Activated naive CD4-positive, alpha-beta T cell treated with anti-CD3 and anti-CD28 coated beads, Interleukin-2, amount 50 U/mL, for 16 hours (primary cell): Measurements from ENCODE around the gene DNAJC4.

ENCODE experiments used
- DNase-seq: peaks from one replicate; pipeline ENCODE4 v3.0.0-alpha.2; 2020

Gene DNAJC4, protein sequence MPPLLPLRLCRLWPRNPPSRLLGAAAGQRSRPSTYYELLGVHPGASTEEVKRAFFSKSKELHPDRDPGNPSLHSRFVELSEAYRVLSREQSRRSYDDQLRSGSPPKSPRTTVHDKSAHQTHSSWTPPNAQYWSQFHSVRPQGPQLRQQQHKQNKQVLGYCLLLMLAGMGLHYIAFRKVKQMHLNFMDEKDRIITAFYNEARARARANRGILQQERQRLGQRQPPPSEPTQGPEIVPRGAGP

DNA sequence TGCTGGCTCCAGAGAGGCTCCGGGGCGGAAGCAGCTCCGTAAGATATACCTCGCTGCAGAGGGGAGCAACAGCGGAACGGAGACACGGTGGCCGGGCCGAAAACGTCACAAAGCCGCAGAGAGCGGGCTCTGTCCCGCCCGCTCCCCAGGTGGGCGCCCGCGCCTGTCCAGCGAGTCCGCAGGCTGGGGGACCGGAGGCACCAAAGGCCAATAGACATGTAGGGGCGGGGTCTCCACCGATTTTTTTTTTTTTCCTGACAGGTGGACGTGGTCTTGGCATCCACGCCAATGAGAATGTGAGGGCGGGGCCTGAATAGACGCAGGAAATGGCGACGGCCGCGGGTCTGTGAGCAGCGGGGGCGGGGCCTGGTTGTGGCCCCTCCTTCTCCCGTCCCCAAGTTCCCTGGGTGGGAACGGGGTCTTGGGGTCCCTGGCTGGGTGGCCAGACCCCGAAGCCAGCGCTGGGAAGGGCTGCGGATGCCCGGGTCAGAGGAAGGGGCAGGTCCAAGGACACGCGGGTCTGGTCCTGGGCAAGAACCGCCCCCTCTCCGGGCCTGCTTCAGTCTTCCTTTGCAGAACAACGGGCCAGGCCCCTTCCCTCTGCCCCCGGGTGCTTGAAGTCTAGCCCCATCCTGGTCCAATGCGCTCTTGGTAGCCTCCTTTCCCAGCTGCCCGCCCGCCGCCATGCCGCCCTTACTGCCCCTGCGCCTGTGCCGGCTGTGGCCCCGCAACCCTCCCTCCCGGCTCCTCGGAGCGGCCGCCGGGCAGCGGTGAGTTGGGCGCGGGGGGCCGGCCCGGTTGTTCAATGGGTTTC lies at the start of gene DNAJC4:
TSS of gene DNAJC4 (plus strand) at position 378 of the 814 bp plus-strand sequence. CDS start at position 685, 307 bp downstream.
- peak; percentile 88 for DNase-seq

DNA sequence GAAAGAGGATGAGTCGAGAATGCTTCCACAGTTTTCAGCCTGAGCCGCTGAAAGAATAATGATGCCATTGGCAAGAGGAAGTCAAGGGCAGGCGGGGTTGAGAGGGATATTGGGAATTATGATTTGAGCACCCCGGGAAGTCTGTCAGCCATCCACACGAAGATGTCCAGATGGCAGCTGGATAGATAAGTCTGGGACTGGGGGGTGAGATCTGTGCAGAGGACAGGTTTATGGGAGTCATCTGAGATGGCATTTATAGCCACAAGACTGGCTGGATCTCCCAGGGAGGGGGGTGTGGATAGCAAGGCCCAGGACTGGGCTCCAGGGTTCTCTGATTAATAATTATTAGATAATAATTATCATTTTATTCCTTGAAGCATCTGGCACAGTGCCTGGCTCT lies 49.5 kb upstream of the DNAJC4 start:
- no peak for DNase-seq

DNA sequence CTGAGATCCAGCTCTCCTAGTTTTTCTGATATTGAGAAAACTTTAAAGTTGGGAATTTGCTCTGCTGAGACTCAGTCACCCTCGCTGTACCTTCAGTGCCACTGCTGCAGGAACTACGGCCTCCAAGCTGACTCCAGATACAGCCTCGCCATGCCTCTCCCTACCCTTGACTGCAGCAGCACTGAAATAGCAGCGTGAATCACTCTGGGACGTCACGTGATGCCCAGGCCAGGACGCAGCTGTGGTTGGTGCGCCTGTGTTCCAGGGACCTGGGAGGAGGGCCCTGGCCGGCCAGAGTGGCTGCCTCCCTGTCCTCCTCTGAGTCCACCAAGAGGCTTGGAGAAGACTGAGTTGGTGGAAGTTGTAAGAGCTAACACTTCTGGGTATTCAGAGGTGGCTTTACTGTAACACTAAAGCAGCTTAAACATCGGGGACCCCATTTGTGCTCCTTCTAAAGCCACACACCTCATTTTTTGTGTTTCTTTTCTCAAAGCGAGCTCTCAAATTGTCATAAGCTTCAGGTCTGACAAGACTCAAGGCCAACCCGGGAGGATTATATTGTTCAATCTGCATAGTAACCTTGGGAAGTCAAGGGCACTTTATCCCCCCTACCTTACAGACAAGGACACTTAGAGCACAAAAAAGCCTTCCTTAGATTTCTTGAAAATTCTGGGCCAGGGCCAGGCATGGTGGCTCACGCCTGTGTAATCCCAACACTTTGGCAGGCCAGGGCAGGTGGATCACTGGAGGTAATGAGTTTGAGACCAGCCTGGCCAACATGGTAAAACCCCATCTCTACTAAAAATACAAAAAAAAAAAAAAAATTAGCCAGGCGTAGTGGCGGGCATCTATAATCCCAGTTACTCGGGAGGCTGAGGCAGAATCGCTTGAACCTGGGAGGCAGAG lies 48.6 kb upstream of the DNAJC4 start:
- peak; percentile 50 for DNase-seq

DNA sequence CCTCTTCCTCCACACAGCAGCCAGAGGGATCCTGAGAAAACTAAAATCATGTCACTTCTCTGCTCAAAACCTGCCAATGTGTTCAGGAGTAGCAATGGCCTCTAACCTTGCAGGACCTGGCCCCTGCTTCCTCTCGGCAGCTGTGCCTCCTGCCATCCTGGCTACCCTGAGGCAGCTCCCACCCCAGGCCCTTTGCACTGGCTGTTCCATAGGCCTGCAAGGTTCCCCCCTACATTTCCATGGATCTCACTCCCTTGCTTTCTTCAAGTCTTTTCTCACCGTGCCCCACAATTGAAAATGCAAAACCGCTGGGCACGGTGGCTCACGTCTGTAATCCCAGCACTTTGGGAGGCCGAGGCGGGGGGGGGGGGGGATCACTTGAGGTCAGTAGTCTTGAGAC lies 46.5 kb upstream of the DNAJC4 start:
- DNase-seq: no peak

DNA sequence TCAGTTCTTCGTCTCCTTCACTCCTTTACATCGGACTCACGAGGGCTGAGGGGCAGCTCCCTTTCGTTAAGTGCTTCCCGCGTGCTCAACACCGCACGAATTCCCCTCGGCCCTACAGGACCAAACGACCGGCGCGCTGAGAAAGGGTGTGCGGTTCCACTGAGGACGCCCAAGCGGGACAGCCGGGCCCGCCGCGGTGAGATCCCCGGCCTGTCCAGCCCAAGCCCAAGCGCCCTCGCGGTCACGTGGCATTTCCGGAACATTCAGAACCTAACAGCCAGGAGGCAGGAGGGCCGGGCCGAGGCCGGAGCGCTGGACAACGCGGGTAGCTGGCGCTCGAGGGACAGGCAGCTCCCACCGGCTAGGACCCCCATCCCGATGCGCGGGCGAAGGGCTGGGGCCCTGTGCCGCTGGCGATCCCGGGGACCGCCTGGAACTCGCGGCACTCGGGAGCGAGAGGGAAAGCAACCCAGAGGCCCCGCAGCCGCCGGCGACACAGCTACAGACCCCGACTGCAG lies 45.1 kb upstream of the DNAJC4 start:
- no peak for DNase-seq

DNA sequence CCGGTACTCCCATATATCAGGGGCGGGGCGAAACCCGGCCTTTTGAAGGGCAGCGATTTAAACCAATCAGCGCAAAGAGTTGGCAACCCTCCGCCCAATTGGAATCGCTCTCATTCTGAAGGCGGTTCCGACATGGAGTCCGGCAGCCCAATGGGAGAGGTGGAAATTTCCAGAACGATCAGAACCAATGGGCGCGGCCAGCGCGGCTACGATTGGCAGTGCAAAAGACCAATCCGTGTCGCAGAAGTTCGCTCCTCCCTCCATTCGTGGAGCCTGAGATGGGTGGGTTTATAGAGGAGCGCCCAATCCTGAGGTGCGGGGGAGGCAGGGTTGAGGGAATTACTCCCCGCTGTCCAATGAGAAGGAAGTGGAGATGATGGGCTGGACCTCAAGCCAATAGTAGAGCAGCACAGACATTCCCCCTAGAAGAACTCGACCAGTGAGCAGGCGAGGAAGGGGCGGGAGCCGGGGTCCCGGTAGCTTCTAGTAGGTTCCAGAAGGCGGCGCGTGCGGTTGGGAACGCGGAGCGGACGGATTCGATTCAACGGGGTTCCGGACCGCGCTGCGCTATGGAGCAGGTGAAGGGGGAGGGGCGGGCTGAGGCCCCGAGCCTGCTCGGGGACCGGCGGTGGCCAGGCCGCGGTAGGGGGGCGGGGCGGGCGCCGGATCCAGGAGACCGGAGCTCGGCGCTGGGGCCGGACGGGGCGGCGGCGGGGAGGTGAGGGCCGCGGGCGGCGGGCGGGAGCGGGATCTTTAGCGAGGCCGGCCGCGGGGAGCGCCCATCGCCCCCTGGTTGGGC lies 44.5 kb upstream of the DNAJC4 start, which contains the start of gene STIP1:
TSS of gene STIP1 (plus strand) at position 479 of the 799 bp plus-strand sequence. CDS start at position 570, 91 bp downstream.
- peak; percentile 98 for DNase-seq

DNA sequence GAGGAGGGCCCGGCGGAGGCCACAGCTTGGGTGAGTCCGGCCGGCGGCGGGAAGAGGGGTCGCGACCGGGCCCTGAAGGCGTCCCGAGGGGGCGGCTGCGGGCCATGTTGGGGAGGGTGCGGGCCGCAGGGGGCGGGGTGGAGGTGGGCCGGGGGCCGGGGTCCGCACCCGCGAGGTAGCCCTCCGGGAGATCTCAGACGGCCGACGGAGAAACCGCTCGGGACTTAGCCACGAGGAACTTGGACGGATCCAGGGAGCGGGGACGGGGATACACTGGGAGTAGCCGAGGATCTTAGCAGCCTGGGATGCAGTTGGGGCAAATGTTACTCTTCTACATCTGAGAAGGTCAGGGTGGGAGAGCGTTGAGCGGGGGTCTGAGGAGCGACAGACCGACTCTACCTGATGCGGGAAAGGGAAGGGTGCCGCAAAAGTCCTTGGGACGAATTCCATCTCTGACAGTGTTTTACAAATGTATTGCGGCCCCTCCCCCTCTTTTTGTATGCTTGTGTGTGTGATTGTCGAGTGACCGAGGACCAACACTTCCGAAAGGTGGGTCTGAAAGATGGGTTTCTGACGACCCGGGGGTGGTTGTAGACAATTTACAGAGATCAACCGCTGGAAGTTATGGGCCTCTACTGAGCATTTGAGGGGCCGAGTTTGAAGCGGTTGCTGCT lies 43.7 kb upstream of the DNAJC4 start:
- DNase-seq: peak; percentile 19

DNA sequence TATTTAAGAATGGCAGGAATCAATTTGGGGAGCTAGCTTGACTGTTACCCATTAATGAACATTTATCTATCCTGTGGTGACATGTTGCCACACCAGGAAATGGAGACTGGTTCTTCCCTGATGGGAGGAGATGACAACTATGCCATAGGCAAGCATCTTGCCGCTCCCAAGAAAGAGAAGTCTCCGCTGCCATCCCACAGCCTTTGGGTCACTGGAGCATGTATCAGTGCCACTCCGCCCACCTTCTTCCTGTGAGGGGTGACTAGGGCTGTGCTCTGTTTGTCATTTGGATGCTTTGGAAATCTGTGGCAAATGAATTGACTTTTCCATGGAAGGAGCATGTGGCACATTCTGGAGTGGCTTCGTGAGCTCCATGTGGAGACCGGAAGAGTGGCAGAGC lies 37.9 kb upstream of the DNAJC4 start:
- no peak for DNase-seq

DNA sequence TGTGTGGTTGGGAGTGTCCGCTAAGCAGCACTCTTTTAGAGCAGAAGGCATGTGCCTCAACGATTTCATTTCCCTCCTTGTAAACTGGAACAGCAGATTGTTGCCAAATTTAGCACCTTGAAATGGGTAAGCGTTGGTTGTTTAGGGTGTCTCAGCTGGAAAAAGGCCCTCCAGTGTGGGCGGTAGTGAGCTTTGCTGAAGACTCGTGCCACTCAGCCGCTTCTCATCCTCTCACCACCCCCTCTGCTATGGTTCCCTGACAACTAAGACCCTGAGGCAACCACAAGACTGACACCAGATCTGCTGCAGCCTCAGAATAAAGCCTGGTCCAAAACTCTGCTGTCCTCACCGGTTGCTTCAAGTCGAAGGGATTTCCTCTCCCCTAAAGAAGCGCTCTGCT lies 33.7 kb upstream of the DNAJC4 start:
- DNase-seq: no peak

DNA sequence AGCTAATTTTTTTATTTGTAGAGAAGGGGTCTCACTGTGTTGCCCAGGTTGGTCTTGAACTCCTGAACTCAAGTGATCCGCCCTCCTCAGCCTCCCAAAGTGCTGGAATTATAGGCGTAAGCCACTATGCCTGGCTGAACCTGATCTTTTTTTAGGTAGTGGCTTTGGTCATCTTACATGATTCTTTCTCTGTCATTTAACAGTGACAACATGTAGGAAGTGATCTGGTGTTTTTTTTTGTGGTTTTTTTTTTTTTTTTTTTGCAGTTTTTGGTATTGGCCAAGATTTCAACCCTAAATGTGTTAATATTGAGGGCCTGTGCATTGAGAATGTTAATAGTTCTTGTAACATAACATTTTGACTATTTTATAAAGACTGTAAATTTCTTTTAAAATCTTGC lies 31.8 kb upstream of the DNAJC4 start:
- DNase-seq: no peak

DNA sequence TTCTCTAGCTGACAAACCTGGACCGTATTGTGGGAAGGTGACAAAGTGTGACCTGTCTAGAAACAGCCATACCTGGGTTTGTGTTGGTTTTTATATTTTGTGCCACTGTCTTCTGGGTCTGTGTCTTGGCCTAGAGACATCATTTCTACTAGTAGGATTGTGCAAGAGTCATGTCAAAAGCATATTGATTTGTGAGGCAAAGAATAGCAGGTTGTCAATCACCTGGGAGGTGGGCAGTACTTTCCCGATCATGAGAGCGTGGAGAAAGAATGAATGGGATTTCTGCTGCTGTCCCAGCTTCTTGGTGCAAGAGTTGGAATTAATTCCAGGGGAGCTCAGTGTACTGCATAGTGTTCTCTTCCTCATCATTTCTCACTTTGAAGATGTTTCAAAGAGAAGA lies 28.8 kb upstream of the DNAJC4 start:
- DNase-seq: no peak

DNA sequence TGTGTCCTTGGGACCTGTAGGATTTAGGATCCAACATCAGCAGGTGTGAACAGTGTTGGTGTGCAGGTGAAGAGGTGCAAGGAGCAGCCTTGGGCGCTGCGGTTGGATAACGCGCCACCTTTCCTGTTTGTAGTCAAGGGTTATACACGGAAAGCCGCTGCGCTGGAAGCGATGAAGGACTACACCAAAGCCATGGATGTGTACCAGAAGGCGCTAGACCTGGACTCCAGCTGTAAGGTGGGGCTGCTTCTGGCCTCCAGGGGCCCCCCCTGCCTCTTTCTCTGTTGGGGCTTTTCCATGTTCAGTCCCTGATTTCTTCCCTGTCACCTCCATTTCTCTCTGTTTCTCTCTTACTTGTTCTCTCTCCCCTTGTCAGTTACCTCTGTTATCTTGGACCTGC lies 27.4 kb upstream of the DNAJC4 start:
- no peak for DNase-seq

DNA sequence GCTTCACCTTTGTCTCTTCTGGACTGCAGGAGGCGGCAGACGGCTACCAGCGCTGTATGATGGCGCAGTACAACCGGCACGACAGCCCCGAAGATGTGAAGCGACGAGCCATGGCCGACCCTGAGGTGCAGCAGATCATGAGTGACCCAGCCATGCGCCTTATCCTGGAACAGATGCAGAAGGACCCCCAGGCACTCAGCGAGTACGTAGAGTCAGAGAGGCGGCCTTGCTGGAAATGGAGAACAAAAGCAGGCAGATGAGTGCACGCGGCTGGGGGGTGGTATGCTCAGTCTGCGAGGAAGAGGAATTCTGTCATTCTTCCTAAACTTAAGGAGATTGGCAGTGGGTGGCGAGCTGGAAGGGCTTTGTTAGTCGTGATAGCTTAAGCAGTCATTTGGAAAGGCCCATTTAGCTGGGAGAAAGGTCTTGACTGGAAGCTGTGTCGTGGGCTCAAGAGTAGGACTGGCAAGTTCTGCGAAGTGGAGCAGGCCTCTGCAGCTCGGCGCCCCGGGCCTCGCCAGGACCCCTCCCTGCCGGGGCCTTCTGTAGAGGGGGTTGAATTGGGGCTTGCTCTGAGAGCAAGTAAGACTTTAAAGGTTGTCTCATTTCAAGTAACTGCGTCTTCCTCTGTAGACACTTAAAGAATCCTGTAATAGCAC lies 26.8 kb upstream of the DNAJC4 start:
- DNase-seq: no peak

DNA sequence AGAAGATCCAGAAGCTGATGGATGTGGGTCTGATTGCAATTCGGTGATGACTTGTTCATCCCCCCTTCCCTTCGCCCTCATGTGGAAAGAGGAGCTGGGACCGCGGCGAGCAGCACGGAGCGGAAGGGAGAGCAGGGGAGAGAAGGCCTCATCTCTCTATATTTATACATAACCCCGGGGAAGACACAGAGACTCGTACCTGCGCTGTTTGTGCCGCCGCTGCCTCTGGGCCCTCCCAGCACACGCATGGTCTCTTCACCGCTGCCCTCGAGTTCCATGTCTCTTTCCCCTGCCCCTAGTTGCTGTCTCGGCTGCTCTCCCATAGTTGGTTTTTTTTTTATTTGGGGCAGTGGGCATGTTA lies 26.3 kb upstream of the DNAJC4 start:
- DNase-seq: no peak

DNA sequence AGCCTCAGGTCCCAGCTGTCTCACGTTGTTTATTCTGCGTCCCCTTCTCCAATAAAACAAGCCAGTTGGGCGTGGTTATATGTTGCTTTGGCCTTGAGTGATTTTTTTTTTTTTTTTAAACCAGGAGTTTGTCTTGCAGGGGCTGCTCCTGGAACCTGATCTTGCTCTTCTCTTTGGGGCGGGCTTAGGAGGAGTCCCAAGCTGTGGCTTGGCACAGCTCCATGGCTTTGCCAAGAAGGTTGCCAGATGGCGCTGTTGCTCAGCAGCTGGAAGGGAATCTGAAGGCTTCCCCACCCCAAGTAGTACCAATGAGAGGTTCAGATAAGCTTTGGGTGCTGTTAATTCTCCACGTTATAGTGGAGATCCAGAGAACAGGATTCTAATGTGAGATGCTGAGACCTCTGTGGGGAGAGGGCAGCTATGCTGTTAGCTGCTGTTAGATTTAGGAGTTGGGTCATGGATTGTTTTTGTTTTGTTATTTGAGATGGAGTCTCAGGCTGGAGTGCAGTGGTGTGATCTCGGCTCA lies 25.8 kb upstream of the DNAJC4 start:
- DNase-seq: peak; percentile 79

DNA sequence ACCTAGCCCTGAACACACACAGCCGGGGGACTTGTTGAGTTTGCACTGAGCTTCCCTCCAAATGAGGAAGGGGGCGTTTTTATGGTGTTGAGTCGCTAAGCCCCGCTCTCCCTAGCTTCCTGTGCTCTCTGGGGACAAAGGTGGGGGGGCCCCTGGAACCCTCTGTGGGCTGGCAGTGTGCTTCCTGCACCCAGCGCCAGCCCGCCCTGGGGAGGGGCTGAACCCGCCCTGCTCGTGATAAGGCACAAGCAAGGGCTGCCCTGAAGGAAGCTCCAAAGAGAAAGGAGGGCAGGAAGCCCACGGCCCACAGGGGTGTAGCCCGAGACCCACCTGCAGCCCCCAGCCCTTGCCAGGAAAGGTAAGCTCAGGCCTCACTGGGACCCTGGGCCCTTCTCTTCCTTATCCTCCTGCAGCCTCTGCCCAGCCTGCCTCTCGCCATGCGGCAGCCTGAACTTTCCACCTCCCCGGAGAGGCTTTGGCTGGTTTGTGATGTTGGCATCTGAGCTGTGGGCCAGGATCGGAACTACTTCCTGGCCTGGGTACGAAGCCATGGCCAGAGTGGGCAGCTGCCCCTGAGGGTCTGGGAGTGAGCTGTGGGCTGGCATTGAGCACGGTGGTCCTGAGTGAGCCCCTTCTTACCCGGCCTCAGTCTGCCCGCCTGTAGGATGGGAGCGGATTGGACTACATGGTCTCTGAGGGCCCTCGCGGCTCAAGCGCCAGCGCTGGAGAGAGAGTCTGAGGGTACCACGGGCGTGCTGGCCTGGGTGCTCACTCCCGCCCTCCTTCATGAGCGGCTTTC lies 23.7 kb upstream of the DNAJC4 start, which contains the start of gene FERMT3:
TSS of gene FERMT3 (plus strand) at position 265 of the 799 bp plus-strand sequence. CDS start 644 bp downstream, outside the sequence.
- DNase-seq: peak; percentile 73

DNA sequence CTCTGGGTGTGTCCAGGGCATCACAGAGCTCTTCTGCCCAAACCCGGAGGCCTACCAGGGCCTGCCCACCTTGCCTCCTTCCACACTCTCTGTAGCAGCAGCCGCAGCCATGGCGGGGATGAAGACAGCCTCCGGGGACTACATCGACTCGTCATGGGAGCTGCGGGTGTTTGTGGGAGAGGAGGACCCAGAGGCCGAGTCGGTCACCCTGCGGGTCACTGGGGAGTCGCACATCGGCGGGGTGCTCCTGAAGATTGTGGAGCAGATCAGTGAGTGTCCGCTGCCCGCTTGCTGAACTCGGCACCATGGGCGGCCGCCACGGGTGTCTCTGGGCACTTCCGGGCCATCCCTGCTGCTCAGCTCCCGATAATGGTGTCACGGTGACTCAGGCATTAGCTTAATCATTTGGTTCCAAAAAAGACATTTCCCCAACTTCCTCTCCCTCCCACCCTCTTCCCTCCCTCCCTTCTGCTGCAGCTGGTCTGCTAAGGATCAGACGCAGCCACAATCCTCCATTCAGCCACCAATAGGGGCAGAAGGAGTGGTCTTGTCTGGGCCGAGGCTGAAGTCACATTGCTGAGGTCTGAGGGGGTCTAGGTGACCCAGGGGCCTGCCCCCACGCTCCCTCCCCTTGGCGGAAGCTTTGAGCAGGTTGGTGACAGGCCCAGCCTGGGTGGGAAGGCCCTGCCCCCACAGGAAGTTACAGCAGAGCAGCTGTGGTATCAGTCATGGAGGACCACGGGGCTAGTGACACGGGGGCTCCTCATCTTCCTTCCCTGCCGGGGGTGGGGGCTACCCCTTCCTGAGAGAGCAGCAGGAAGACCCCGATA lies 22.9 kb upstream of the DNAJC4 start:
- DNase-seq: peak; percentile 86

DNA sequence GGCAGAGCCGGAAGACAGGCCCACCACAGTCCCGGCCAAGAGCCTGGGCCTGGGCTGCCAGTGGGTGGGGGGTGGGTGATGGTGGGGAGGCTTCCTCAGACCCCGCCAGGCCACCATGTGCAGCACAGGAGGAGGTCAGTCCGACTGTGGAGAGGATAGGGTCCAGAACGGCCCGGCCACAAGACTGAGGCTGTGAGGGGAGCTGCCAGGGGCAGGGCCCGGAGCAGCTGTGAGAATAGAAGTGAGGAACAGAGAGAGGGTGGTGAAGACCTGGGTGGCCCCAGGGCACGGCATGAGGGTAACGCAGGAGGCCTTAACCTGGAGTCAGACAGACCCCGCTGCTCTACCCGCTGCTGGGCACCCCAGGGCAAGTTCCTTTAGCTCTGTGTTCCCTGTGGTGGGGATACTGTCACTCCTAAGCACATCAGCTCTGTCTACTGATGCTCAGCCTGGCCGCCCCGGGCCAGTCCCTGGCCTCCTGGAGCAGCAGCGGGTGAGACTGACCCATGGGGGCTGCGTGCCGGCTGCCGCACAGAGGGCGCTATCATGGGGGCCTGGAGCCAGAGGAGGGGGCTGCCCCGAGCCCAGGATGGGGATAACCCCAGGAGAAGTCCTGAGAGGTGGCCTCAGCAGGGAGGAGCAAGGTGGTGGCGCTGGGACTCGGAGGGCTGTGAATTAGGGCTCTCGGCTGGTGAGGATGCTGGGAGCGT lies 22.1 kb upstream of the DNAJC4 start:
- DNase-seq: no peak
